Keratinocyte (primary cell): ENCODE measurements around the gene ANKRD39. TPM values are rescaled to one million over a fixed set of nuclear protein-coding genes. Genes with fewer than 3 reads are reported as not detected.

ENCODE experiments used
- DNase-seq: peaks from one replicate; pipeline ENCODE4 v3.0.0-alpha.2; 2011; ENCODE audit warnings: low read depth, missing footprints, low spot score
- FAIRE-seq: peaks from 2 replicates; lab custom pipeline; 2011; peaks lifted over from hg19 to GRCh38; lab: Jason Lieb, UNC
- H2AFZ ChIP-seq: 2 replicates; pipeline ENCODE4 v1.6.0; 2012; ENCODE audit warnings: low read length, control low read depth, inconsistent platforms; ENCODE audit not compliant: control insufficient read depth
- H3K27ac ChIP-seq: 2 replicates; pipeline ENCODE4 v1.5.1; 2011; ENCODE audit warnings: low read length; ENCODE audit not compliant: control insufficient read depth, insufficient read depth
- H3K27me3 ChIP-seq: 3 replicates; pipeline ENCODE4 v1.6.0; 2011; ENCODE audit warnings: low read length; ENCODE audit not compliant: control insufficient read depth, insufficient read depth; ENCODE audit errors: extremely low read depth
- H3K36me3 ChIP-seq, 2 experiments: 2 replicates in 1 of 2; 3 replicates in 1 of 2; pipeline ENCODE4 v1.5.1; 2011; ENCODE audit warnings: low read length in 2 of 2, mild to moderate bottlenecking in 1 of 2; ENCODE audit not compliant: control insufficient read depth in 2 of 2, insufficient read depth in 2 of 2; ENCODE audit errors: extremely low read depth in 1 of 2
- H3K4me1 ChIP-seq: 3 replicates; pipeline ENCODE4 v1.5.1; 2011; ENCODE audit warnings: low read length; ENCODE audit not compliant: control insufficient read depth, insufficient read depth; ENCODE audit errors: extremely low read depth
- H3K4me2 ChIP-seq: 3 replicates; pipeline ENCODE4 v1.6.0; 2011; ENCODE audit warnings: low read depth, low read length; ENCODE audit not compliant: control insufficient read depth, insufficient read depth; ENCODE audit errors: extremely low read depth
- H3K4me3 ChIP-seq, 3 experiments: fragments of 200-600 bp in 1 of 3; sonication (generic) in 1 of 3; 2 replicates in 2 of 3; 3 replicates in 1 of 3; pipeline ENCODE4 v1.5.1; 2011 to 2016; ENCODE audit warnings: low read length in 3 of 3, mild to moderate bottlenecking in 3 of 3, control low read depth in 2 of 3, inconsistent platforms in 1 of 3, low read depth in 1 of 3, mixed read lengths in 1 of 3, mixed run types in 1 of 3, moderate library complexity in 1 of 3; ENCODE audit not compliant: control insufficient read depth in 2 of 3, insufficient read depth in 2 of 3; ENCODE audit errors: extremely low read depth in 1 of 3
- H3K79me2 ChIP-seq: 2 replicates; pipeline ENCODE4 v1.6.0; 2012; ENCODE audit warnings: low read length; ENCODE audit not compliant: control insufficient read depth, insufficient read depth
- H3K9ac ChIP-seq: 3 replicates; pipeline ENCODE4 v1.6.0; 2011; ENCODE audit warnings: low read length; ENCODE audit not compliant: control insufficient read depth, insufficient read depth; ENCODE audit errors: extremely low read depth
- H3K9me1 ChIP-seq: 3 replicates; pipeline ENCODE4 v1.6.0; 2011; ENCODE audit warnings: low read length; ENCODE audit not compliant: control insufficient read depth, insufficient read depth; ENCODE audit errors: extremely low read depth
- H3K9me3 ChIP-seq: 2 replicates; pipeline ENCODE4 v1.5.1; 2012; ENCODE audit warnings: low read depth, low read length; ENCODE audit not compliant: control insufficient read depth
- H4K20me1 ChIP-seq: 3 replicates; pipeline ENCODE4 v1.6.0; 2011; ENCODE audit warnings: low read length; ENCODE audit not compliant: control insufficient read depth, insufficient read depth; ENCODE audit errors: extremely low read depth
- CTCF ChIP-seq, 3 experiments: IDR thresholded peaks in 1 of 3; conservative IDR thresholded peaks in 1 of 3; optimal IDR thresholded peaks in 1 of 3; 2 replicates in 2 of 3; 3 replicates in 1 of 3; pipeline versions ENCODE3 to v1.5.1; 2011; ENCODE audit warnings: low read length in 3 of 3, mild to moderate bottlenecking in 3 of 3, moderate library complexity in 2 of 3, control low read depth in 1 of 3, inconsistent platforms in 1 of 3; ENCODE audit not compliant: insufficient read depth in 2 of 3; ENCODE audit errors: extremely low read depth in 1 of 3
- EZH2 ChIP-seq: IDR thresholded peaks from one replicate; pipeline ENCODE4 v1.6.1; 2012; ENCODE audit warnings: inconsistent platforms, mild to moderate bottlenecking, low read length, moderate library complexity
- dilution Hi-C: fragments of 300-500 bp; cut with MboI; formaldehyde crosslinking; loops from one replicate; pipeline ENCODE4 v1.7.0; 2020; ENCODE audit warnings: low sequenced_read_pairs; ENCODE audit not compliant: extremely low pct_ligation_motif_present
- polyA plus RNA-seq, 5 experiments: library from polyadenylated mRNA; depleted of rRNA in 3 of 5; stranded (reverse) in 3 of 5; stranded (forward) in 1 of 5; unstranded in 1 of 5; fragments of >200 nt; gene quantifications; 1 replicate in 1 of 5; 2 replicates in 3 of 5; 3 replicates in 1 of 5; pipeline versions ENCODE4 v1.2.1 to v1.2.3, GENCODE V29; 2011 to 2012; ENCODE audit warnings: missing spikeins in 2 of 5, low read depth in 1 of 5, low replicate concordance in 1 of 5

The ANKRD39 gene
- polyA plus RNA-seq, 1 donor (not counting 4 experiments of a cell fraction or from before 2014, with no cell fraction given), result 7.2 TPM

DNA sequence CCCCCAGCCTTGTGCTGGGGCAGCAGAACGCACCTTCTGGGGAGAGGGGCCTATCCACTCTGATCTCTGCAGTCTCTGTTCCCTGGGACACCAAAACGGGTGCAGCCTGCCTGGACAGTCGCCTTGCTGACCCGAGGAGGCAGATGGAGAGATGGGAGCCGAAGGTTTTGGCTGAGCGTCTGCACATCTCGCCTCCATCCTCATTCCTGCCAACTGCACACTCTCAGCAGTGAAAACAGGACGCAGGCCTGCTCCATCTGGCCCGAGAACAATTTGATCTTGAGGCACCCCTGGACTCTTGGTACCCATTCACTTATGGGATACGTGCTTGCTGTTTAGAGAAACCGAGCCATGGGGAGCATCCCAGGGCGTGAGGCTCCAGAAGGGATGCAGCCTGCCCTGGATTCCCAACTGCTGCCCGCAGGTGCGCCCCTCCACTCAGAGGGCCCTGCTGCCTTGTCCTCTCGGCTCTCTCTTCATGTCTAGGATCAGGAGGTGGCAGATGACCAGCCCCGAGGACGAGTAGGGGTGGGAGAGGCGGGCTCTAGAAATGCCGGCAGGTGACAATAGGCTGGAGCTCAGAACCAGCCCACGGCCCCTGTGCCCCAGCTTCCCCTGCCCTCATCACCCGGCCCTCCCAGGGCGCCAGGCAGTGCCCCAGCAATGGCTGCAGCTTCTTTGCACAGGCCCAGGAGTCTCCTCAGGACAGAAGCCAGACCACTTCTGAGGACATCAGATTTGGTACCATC lies 21.2 kb upstream of the ANKRD39 start:
- Histone ChIP-seq H3K27me3 (peaks cover 3% of the 10 kb centered on the region), H3K9ac (no peak overlapping the region), H3K4me2 (no peak overlapping the region), H2AFZ (no peak overlapping the region), H3K4me1 (peaks cover 36% of the 10 kb centered on the region), H4K20me1 (no peaks in the 10 kb centered on the region), H3K9me3 (no peaks in the 10 kb centered on the region), H3K36me3 (no peaks in the 10 kb centered on the region), H3K9me1 (peaks cover 3% of the 10 kb centered on the region), H3K79me2 (no peaks in the 10 kb centered on the region), H3K27ac (no peak overlapping the region), H3K4me3 (no peak overlapping the region)
- DNase-seq (no peak), FAIRE-seq (no peak)
- dilution Hi-C loops, result no loop called here
- no peak for TF ChIP-seq EZH2
- TF ChIP-seq CTCF (optimal IDR thresholded peaks at IDR 0.05 in 1 of 3, IDR thresholded peaks at IDR 0.05 in 1 of 3, conservative IDR thresholded peaks at IDR 0.05 in 1 of 3; ENCODE audit: extremely low read depth in 1 of 3, insufficient read depth in 2 of 3, low read length in 3 of 3), result no peak

GRCh38 chr2:96878171-96878570 lies 20.4 kb upstream of the ANKRD39 start:
- FAIRE-seq, result no peak
- Histone ChIP-seq H4K20me1 (no peaks in the 10 kb centered on the region), H3K4me2 (no peak overlapping the region), H3K27ac (no peak overlapping the region), H3K4me3 (no peak overlapping the region), H3K36me3 (no peaks in the 10 kb centered on the region), H3K9me3 (no peaks in the 10 kb centered on the region), H2AFZ (no peak overlapping the region), H3K79me2 (no peaks in the 10 kb centered on the region), H3K9ac (no peak overlapping the region), H3K9me1 (peaks cover 3% of the 10 kb centered on the region), H3K27me3 (peaks cover 3% of the 10 kb centered on the region), H3K4me1 (peaks cover 33% of the 10 kb centered on the region)
- TF ChIP-seq CTCF (optimal IDR thresholded peaks at IDR 0.05 in 1 of 3, IDR thresholded peaks at IDR 0.05 in 1 of 3, conservative IDR thresholded peaks at IDR 0.05 in 1 of 3; ENCODE audit: extremely low read depth in 1 of 3, insufficient read depth in 2 of 3, low read length in 3 of 3) (no peak), EZH2 (no peak)
- no peak for DNase-seq
- dilution Hi-C loops, result no loop called here
